GM21528 (cell line): ENCODE results near the gene RNF26.

Source experiments
- ATAC-seq: cut with Tn5 transposase; IDR thresholded peaks from one replicate; pipeline ENCODE4 v1.9.1; 2021; ENCODE audit warnings: mild to moderate bottlenecking, moderate library complexity; ENCODE audit not compliant: unreplicated experiment, low FRiP score

RNF26 gene

DNA sequence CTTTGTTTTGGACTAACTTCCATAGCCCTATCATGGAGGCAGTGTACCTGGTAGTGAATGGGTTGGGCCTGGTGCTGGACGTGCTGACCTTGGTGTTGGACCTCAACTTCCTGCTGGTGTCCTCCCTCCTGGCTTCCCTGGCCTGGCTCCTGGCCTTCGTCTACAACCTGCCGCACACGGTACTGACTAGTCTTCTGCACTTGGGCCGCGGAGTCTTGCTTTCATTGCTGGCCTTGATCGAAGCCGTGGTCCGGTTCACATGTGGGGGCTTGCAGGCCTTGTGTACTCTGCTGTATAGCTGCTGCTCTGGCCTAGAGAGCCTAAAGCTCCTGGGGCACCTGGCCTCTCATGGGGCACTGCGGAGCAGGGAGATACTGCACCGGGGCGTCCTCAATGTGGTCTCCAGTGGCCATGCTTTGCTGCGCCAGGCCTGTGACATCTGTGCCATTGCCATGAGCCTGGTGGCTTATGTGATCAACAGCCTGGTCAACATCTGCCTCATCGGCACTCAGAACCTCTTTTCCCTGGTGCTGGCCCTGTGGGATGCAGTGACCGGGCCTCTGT, 846 bp downstream of the RNF26 start:
- ATAC-seq, result no peak

DNA sequence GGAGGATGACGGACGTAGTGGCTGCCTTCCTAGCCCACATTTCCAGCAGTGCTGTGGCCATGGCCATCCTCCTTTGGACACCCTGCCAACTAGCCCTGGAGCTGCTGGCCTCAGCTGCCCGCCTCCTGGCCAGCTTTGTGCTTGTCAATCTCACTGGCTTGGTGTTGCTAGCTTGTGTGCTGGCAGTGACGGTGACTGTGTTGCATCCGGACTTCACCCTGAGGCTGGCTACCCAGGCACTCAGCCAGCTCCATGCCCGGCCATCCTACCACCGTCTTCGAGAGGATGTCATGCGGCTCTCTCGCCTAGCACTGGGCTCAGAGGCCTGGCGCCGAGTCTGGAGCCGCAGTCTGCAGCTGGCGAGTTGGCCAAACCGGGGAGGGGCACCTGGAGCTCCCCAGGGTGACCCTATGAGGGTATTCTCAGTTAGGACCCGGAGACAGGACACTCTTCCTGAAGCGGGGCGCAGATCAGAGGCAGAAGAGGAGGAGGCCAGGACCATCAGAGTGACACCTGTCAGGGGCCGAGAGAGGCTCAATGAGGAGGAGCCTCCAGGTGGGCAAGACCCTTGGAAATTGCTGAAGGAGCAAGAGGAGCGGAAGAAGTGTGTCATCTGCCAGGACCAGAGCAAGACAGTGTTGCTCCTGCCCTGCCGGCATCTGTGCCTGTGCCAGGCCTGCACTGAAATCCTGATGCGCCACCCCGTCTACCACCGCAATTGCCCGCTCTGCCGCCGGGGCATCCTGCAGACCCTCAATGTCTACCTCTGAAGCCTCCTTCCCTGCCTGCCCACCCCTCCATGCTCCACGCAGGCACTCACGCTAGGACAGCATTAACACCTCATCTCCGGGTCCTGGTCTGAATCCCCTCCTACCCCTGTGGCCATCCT, 1.6 kb downstream of the RNF26 start:
- ATAC-seq, result no peak

DNA sequence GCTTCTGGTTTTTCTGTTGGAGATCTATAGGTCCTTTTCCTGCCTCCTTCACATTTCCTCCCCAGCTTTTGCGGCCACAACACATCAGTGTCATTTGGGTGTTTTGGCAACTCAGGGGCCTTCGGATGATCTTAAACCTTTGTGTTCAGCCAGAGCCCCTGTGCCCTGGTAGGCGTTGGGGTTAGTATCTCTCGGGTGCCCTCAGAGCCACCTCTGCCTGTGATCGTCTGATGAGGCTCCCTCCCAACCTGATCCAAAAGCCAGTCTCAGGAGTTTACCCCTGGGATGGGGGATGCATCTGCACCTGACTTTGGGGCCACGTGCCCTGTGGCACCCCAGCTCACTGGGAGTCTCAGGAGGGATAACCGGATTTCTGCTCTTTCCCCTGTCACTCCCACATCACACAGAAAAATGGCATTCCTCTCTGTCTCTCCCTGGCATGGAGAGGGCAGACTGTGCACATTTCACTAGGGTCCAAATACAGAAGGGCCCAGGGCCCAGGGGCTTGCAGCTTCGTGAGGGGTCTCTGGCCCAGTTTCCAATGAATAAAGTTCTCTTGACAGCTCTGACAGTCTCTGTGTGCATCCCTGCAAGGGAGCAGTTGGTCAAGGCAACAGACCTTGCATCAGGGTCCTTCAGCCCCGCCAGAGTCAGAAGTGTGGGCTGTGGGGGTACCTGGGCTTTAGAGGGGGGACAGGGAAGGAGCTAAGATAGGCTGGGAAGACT, 2.6 kb downstream of the RNF26 start:
- ATAC-seq, result no peak

GRCh38 chr11:119337581-119338317, 3.4 kb downstream of the RNF26 start:
- no peak for ATAC-seq

DNA sequence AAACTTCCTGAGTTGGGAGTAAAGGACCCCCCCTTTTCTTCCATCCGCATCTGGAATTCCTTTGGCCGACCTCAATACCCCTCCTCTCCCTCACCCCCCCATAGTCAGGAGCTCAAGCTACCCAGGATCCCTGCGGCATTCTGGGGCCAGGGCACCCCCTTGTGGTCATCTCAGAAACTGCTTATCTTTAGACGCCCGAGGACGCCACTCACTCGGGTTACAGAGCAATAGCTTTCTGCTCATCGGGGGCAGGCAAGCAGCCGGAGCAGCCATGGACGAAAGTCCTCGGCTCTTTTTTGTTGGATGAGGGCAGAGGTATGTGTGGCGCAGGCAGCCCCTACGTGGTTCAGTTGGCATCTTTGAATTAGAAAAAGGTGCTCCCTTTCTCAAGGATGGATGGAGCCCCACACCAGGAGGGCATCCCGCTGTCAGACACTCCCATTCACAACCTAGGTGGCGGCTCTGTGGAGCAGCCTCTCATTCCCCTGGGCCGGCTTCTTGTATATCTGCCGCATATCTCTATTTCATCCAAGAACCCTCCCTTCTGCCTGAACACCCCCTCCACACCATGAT, 4.1 kb downstream of the RNF26 start:
- no peak for ATAC-seq

DNA sequence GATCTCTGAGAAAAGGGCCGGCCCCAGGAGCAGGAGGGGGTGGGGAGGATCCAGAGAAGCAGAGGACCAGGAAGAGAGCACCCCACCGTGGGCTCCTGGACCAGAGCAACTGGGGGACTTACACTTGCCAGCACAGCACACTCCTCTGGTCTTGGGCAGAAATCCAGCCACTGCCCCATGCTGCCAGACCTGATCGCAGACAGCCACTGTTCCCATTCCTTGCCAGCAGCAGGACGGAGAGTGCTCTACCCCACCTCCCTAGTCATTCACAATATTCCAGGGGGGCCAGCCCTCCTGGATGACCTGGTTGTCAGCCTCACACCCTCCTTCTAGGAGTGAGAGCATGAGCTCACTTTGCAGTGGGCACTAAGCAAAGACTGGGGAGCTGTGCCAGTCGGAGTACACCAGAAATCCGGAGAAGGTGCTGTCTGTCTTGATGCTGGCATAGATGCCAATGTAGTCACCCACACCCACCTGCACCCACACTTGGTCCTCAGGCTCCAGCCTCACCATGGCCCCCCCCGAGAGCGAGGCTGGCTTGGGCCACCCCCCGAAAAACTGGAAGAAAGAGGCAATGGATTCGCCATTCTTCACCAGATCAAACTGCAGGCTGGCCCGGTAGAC, 4.8 kb downstream of the RNF26 start:
- ATAC-seq, result no peak

GRCh38 chr11:119339589-119340334, 5.4 kb downstream of the RNF26 start:
- no peak for ATAC-seq

DNA sequence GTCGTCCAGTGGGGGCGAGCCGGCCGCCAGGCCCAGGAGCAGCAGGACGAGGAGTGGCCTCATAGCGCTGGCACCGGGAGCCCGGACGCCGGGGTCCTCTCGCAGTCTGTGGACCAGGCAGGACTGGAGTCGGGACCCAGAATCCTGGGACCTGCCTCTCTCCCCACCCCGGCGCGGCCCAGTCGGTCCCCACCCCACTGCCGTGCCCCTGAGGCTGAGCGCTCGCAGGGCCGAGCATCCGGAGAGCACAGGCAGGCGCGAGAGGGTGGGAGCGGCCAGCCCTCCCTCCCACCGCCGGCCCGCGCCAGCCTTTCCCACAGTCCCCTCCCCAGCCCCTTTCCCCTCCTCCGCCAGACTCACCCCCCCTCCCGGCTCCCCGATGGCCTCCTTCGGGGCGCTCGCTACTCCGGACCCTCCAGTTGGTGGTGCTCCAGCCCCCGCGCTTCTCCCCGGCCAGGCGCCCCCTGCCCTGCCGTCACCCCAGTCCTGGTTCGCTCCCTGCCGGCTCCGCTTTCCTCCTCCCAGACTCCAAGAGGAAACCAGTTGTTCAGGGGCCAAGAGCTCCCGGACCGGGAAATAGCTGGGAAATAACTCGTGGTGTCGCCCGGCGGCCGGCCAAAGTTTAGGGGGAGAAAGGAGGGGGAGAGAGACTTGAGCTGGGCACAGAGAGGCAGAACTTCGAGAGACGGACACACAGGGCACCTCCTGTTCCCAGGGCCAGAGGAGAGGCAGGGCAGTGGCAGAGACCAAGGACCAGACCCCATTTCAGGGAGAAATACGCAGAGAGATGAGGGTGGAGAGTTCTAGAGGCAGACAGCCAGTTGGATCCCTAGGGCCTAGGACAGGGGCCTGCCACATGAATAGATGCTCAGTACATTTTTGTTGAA, 6.3 kb downstream of the RNF26 start, which contains the start of gene C1QTNF5:
Gene C1QTNF5, minus strand, starts transcription at position 549 of the 887 bp plus-strand sequence. Its CDS starts 486 bp downstream, at position 63.
- ATAC-seq, result no peak

DNA sequence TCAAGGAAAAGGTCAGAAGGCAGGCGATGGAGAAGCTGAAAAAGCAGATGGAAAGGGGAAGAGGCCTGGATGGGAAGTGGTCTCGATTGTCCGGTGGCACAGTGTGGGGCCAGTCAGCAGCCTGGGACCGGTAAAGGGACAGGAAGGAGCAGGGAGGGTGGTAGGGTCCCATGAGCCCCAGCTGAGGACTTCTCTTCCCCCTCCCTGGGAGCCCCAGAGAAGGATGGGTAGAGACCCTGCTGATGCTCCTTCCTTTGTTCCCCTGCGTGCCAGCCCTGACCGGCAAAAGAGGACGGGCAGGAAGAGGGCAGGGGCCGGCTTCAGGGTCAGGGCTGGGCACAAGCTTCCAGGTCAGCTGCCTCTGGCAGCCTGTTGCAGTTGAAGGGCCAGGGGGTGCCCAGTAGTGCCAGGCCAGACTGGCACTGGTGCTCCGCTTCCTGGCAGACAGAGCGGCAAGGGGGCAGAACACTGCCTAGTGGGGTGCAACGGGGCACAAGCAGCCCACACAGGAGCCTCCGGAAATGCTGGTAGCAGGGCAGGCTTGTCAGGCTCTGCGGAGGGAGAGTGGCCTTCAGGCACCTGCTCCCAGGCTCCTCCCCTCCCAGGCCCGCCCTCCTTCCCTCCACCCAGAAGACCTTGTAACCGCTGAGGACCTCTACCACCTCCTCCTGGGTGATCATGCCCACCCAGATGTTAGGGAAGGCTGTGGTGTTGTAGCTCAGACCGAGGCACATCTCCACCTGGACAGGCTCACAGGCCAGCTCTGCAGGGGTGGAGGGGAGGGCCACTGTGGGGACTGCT, 7.1 kb downstream of the RNF26 start:
- no peak for ATAC-seq

DNA sequence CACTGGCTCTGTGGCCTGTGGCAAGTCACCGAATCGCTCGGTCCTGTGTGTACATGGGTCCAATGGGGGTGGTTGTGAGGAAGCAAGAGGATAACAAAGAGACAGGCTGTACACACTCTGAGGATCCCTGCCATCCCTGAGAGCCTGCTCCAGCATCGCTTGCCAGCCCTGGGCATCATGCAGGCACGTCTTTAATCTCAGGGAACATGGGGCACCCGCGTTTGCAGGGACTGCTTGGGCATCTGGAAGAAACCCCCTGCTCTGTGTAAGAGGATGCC, 7.6 kb downstream of the RNF26 start:
- no peak for ATAC-seq

DNA sequence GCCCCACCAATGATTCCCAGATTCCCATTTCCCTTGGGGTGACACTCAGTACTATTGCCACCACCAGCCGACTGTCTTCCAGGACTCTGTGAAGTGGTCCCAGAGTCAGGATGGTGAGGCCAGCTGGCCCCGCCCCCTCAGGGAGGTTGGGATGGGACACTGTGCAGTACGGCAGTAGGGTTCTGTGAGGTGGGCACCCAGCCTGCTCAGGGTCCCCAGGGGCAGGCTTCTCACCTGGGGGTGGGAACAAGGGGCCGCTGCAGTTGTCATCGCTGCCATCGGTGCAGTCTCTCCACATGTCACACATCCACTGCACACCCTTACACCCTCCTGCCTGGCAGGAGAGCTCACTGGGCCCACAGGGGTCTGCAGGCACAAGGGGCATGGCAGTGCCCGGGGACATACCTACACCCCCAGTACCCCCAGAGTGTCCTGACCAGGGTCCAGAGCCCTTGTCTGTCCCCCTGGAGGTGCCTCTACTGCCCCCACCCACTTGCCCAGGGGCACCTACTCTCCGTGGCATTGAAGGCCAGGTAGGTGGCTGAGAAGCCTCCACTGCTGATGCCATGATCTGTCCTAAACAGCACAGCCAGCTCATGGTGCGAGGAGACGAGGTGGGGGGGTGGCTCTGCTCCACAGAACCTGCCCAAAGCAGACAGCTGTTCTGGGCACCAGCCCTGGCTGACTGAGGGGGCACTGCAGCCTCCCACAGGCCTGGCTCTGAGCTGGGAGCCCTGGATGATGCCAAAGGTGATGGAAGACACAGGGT, 8.2 kb downstream of the RNF26 start:
- ATAC-seq, result no peak

GRCh38 chr11:119343726-119344125, 9.4 kb downstream of the RNF26 start:
- ATAC-seq, result no peak

- ATAC-seq, result no peak
These were observed 10.1 kb downstream of the RNF26 start for GRCh38 chr11:119344291-119345010.

DNA sequence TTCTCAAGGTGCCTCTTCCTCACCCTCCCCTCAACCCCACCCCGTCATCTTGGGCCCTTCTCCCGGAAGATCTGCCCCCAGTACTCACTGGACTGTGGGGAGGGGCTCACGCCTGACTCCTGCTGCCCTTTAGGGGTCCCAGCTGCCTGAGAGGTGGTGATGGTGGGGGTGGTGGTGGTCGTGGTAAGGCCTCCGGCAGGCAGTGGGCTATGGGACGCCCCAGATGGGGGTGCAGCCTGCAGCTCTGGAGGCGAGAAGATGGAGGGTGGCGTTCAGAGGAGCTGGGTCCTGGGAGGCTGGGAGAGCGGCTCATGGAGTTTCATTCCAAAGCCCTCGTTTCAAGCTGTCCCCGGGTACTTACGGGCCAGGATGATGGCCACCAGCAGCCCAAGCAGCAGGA, 11.4 kb downstream of the RNF26 start:
- no peak for ATAC-seq

DNA sequence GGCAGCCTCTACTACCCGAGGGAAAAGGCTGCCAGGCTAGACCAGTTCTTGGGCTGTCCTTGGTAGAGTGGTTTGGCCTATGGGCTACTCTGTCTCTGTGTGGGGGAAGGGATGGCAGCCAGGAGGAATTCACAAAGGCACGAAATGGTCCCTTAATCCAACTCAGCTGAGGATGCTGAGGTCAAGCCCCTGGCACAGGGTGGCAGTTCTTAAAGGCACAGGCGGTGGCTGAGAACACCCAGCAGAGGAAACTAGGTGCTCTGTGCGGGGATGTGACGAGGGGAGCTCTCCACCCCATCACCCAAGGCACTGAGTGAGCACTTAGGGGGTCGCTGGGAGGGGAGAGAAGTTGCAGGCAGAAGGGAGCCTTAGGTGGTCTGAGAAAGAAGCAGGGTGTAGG, 12.3 kb downstream of the RNF26 start, which contains the start of gene MFRP:
Gene MFRP, minus strand, starts transcription at position 101 of the 400 bp plus-strand sequence. CDS start 192 bp downstream, outside the sequence.
- no peak for ATAC-seq

GRCh38 chr11:119347242-119347641, 12.9 kb downstream of the RNF26 start:
- ATAC-seq, result no peak
